CD4-positive, alpha-beta T cell treated with Interleukin-10 for 1 hour (primary cell): ENCODE measurements around the gene RCBTB2.
"Not testable (repeated sequence)": the region's sequence is repeated elsewhere in the genome, so short reads cannot be mapped to it uniquely, and the experiment has no call there.

Experiments
- DNase-seq: peaks from one replicate; pipeline ENCODE4 v3.0.0-alpha.2; 2020

RCBTB2 gene

DNA sequence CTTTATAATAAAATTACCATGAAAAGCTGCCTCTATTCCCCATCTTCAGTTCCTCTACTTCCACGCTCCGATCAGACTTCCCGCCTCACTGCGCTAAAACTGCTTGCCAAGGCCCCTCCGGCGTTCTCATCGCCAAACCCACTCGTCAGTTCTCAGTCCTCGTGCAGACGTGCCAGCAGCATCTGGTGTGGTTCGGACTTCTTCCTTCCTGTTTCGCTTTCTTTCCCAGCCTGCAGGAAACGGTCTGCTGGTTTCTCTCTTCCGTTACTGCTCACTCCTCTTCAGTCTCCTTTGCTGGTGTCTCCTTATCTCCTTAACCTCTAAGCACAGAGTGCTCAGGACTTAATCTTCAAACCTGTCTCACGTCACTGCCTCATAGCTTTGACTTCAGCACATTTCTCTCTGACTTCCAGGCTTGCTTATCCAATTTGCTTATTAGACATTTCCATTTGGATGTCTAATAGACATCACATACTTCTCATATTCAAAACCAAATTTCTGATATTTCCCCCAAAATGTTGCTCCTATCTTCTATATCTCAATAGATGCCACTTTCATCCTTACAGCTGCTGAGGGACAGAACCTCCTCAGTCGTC, 40.3 kb downstream of the RCBTB2 start:
- DNase-seq = peak; percentile 84

DNA sequence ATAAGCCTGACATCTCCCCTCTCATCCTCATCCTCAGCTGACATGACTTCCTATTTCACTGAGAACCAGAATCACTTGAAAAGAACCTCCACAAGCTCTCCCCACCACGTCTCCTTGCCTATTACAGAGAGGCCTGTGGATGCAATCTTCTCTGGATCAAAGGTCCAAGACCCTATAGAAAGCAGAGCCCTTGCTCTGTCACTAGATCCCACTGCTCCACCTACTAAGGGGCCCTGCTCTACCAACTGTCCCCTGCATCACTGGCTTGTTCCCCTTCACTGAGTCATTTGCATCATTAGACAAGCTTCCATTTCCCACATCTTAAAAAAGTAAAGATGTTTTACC, 40.8 kb downstream of the RCBTB2 start:
- DNase-seq = no peak

DNA sequence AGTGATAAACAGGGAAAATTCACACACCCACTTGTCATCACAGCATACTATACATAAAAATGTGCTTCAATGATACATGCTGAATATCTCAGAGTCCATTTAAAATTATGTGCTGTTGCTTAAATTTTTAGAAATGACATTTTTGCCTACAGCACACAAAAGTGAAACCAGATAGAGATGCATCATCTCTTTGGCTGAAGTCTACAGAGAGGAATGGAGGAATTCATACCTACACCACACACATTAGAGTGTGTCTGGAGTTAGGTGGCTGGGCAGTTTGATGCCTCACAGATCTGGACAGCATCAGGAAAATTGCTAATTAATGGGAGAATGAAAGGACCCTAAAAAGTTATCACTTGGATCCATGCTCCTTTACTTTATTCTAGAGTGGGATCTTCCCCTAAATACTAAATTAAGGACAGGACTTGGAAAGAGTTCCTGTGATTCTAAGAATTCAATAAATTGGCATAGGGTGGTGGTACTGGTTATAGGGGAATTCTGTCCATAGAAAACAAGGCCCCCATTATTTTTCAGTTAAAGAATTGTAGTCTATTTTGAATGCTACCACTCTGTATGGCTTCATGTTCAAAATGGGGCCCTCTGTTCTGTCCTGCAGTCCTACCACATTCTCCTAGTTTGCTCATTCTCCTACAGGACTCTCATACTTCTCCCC, 41.3 kb downstream of the RCBTB2 start:
- peak; percentile 43 for DNase-seq

DNA sequence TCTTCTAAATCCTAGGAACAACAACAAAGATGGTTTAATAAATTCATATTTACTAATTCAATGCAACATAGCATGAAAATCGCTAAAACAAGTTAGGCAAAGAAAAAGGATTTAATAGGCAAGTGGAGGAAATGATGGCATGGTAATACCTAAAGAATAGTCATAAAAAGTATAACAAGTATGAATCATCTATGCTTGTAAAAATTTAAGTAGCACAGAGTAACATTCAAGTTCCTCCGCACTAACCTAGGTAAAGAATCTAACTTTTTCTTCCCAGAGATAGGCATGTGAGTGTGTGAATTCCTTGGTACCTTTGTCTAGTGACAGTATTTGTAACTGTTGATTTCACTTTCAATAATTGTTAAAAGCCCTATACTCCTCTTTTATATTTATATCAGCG, 42.6 kb downstream of the RCBTB2 start:
- no peak for DNase-seq

DNA sequence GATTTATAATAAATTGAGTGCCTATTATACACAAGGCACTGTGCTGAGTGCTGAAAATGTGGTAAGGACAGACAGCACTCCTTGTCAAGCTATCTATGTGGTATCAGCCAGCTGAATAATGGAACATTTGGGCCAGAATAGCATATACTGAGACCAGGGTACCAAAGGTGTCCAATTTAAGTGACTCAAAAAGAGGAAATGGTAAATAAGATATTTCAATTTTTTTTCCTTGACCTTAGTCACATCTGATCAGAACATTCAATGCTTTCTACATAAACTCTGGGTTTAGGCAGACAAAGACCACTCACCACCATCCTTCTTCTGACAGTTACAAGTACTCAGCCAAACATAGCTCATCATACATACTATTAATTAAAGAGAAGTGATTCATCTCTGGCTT, 43.2 kb downstream of the RCBTB2 start:
- no peak for DNase-seq

DNA sequence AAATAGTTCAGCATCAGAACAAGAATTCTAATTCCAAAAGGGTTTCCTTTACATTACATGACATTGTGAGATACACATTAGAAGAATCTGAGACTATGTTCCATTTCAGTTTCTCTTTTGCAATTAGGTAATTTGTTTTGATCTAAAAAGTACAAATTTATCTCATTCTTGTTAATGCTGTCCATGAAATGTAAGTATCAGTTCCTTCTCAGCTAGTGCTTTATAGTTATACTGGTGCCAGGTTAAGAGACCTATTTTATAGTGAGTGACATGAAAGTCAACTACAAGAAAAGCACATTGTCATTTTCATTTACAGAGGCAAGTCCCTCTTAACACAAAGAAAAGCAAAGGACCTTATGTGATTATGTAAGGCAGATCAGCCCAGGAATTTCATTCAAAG, 43.9 kb downstream of the RCBTB2 start:
- DNase-seq = no peak

DNA sequence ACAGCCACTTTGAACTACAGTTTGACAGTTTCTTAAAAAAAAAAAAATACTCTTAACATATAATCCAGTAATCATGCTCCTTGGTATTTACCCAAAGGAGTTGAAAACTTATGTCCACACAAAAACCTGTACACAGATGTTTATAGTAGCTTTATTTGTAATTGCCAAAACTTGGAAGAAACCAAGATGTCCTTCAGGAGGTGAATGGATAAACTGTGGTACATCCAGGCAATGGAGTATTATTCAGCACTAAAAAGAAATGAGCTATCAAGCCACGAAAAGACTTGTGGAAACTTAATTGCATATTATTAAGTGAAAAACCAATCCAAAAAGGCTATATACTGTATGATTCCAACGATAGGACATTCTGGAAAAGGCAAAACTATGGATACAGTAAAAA, 44.9 kb downstream of the RCBTB2 start:
- DNase-seq = no peak

DNA sequence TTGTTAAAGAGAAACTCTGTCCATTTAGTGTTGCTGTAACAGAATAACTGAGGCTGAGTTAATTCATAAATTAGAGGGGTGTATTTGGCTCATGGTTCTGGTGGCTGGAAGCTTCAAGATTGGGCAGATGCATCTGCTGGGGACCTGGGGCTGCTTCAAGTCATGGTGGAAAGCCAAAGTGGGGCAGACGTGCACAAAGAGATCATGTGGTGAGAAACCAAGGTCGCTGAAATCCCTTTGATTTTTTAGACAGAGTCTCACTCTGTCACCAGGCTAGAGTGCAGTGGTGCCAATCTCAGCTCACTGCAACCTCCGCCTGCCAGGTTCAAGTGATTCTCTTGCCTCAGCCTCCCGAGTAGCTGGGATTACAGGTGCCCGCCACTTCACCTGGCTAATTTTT, 46.0 kb downstream of the RCBTB2 start:
- no peak for DNase-seq

DNA sequence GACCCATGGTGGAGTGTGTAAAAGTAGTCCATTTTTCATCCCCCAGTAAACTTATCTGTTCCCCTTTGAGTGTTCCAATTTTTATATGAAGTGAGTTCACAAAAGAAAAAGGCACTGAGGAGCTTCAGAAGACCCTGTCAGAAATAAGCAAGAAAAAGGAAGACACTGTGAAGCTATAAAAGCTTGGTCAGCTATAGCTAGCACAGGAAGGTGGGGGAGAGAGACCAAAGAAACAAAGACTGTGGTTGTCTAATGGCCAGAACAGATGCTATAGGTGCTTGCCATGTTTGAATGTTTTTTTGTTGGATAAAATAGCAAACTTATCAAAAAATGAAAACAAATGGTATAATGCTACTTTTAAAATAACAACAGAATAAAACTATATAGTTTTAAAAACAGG, 46.5 kb downstream of the RCBTB2 start:
- no peak for DNase-seq

DNA sequence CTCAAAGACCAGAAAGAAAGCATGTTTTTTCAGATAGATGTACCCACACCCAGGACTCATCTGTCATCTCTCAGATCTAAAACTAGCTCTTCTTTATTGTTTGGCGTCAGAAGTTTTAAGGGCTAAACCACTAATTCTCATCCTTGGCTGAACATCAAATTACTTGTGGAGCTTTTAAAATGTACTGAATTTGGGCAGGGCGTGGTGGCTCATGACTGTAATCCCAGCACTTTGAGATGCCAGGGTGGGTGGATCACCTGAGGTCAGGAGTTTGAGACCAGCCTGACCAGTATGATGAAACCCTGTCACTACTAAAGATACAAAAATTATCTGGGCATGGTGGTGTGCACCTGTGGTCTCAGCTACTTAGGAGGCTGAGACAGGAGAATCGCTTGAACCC, 47.4 kb downstream of the RCBTB2 start:
- DNase-seq = no peak

DNA sequence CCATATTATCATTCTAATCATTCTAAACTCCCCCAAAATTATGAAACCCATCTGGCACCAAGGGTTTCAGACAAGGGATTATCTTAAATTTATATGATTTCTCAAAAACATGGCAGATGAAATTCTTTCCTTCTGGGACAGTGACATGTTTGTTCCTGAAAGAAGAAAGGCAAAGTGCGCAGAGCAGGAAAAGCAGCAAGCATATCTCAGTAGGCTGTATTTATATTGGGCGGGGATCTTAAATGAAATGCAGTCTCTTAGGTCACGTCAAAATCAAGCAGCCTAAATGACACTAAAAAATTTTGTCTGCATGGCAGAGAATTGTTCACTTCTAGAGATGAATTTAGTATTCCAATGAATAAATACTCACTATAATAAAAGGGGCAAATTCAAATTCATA, 49.3 kb downstream of the RCBTB2 start:
- no peak for DNase-seq

DNA sequence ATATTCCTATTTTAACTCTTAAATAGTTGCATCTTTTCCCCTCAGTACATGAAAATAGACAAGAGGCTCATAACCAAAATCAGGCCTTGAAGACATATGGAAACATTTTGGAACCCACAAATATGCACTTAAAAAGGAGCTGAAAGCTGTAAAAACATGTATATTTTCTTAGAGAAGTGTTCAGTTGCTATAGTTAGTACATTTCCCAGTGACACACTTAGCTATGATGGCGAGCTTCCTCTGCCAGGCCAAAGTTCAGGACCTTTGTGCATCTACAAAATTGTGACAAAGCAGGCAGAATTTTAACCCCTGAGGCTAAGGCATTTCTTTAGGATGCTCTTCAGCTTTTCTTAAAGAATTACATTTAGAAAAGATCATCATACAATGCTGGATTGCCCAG, 54.5 kb downstream of the RCBTB2 start:
- DNase-seq = no peak

DNA sequence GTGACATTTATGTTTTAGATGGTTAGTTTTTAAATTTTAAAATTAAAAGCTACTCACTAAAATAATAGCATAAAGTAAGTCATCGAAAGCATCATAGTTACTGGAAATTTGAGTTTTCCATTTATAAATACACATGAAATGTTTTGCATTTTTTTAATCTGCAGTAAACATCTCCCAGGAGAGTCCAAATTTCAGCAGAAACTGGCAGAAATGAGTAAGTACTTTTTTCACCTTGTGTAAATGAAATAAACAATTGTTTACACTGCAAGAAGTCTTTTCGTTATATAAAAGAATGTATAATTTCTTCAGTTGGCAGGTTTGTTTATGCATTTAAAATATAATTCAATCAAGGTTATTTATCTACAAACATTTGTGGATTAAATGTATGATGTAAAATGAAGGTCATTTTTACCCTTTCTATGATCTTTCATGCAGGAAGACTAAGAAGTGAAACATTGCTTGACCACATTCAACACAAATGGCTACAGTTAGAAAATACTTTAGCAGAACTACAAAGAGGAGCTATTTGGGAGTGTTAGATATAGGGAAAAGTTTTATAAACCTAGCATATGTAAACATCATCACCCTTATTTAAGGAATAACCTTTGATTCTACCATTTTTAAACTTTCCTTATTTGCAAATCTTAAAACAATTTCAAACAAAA, 55.6 kb downstream of the RCBTB2 start:
- no peak for DNase-seq

DNA sequence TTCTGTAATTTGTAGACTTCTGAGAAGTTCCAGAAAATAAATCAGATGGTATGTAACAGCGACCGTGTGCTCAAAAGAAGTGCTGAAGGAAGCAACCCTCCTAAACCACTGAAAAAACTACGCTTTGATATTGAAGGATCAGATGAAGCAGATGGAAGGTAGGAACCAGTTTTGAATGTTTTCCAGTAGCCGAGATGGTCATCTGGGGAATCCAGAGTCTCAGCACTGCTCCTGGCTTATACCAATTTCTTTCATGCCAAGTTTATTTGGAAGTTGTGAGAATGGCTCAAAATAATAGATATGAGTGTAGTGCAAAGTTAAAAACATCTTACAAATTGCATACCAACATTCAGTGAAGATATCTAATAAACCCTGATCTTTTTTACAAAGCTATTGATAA, 56.2 kb downstream of the RCBTB2 start:
- no peak for DNase-seq

DNA sequence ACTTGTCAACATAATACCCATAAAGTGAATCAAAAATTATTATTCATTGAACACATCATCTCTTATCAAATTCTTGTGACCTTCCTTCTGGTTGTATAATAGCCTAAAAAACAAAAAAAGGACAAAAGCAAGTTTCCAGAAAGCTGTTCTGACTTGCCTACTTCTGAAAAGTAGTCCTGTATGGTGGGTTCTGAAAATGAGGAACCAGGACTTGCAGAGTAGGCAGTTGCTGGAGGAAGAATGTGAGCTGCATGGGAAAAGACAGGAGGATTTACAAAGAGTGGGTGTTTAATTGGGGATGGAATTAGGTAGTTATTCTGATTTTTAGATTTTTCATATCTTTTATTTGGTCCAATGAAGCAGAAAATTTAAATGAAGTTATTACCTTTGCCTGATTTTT, 56.7 kb downstream of the RCBTB2 start:
- DNase-seq = no peak

DNA sequence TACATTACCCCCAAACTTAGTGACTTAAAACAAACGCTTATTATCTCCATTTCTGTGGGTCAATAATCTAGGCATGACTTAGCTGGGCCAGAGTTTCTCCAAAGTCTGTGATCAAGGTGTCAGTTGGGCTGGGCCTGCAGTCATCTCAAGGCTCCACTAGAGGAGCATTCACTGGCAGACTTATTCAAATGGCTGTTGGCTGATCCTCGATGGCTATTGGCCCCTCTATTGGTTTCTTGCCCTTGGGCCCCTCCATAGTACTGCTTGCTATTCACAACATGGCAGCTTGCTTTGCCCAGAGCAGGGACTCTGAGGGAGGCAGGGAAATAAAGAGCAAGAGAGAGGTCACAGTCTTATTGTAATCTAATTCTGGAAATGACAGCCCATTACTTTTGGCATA, 57.6 kb downstream of the RCBTB2 start:
- no peak for DNase-seq

DNA sequence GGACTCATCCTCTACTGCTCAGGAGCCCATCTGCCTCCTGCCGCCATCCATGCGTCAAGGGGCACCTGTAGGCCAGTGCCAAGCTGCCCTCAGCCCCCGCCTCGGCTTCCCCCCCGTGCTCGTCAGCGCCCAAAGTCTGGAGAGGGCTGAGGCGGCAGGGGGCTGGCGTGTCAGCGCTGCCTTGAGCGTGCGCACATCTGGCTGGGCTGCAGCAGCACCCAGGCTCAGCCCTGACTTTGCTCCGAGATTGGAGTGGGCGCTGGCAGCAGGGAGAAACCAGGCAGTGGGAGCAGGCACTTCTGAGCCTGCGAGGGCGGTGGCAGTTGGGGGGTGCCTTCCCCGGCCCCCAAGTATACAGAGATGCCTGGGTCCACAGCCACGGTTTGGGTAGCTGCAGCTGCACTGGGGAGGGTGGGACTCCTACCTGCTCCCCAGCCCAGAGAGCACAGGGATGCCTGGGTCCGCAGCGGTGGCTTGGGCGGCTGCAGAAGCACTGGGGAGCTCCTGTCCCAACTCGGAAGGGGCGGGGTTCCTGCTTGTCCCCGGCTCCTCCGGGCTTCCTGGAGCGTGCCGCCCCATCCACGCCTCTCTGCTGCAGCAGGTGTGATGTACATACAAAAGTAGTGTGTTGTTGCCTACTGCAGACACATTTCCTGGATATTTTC, 75.2 kb downstream of the RCBTB2 start:
- no peak for DNase-seq

DNA sequence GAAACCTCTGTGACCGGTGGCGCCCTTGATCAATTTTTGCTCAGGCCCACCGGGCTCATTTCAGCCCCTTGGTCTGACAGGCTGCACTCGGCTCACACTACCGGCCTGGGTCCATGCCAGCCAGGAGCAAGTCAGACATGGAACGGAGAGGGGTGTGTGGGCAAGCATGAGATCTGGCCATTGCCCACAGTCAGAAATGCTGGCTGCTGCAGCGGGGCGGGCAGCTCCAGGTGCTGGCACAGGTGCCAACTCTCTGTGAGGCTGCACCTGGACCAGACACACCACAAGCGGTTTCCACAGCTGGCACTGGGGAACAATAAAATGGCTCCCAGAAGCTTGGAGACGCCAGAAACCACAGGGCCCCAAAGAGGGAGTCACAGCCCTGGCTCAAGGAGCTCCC, 76.3 kb downstream of the RCBTB2 start:
- DNase-seq = no peak

DNA sequence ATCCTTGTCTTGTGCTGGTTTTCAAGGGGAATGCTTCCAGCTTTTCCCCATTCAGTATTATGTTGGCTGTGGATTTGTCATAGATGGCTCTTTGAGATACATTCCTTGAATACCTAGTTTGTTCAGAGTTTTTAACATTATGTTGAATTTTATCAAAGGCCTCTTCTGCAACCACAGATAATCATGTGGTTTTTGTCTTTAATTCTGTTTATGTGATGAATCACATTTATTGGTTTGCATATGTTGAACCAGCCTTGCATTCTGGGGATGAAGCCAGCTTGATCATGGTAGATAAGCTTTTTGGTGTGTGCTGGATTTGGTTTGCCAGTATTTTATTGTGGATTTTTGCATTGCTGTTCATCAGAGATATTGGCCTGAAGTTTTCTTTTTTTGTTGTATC, 81.7 kb downstream of the RCBTB2 start:
- DNase-seq = not testable (repeated sequence)

DNA sequence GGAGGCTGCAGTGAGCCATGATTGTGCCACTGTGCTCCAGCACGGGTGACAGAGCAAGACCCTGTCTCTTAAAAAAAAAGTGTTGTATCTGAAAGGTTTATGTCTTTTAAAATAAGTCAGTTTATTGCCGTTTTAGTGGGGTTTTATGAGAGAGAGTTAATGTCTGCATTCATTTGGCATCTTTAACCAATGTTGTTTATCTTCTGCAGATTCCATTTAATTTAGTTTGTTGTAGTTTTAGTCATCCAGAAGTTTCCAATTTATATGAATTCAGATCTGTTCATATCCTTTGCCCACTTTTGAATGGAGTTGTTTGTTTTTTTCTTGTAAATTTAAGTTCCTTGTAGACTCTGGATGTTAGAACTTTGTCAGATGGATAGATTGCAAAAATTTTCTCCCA, 83.2 kb downstream of the RCBTB2 start:
- no peak for DNase-seq

DNA sequence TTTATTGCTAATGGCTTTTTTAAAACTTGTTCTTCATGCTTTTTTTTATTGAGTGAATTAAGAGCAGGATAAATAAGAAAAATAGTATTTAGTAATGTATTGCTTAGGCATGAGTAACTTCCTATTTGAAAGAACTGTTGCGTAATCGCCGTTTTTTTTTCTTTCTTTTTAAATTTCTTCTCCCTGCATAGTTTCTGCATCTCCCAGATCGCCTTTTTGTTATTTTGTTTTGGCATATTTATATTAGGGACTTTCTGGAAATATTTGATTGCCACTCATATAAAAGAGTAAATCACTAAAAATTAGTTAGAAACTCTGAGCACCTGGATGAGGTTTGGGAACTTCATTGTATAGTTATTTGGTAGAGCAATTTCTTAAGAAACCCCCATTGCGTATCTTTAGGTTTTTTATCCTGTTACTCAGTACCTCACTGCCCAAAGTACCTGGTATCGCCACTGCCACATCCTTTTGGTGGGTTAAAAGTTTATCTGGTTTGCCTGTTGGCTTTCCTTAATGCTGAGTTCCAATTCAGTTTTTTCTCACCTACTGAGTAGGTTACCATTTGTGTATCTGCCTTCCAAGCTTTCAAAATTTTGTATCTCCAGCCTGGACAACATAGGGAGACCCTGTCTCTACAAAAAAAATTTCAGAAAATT, 83.8 kb downstream of the RCBTB2 start:
- no peak for DNase-seq

DNA sequence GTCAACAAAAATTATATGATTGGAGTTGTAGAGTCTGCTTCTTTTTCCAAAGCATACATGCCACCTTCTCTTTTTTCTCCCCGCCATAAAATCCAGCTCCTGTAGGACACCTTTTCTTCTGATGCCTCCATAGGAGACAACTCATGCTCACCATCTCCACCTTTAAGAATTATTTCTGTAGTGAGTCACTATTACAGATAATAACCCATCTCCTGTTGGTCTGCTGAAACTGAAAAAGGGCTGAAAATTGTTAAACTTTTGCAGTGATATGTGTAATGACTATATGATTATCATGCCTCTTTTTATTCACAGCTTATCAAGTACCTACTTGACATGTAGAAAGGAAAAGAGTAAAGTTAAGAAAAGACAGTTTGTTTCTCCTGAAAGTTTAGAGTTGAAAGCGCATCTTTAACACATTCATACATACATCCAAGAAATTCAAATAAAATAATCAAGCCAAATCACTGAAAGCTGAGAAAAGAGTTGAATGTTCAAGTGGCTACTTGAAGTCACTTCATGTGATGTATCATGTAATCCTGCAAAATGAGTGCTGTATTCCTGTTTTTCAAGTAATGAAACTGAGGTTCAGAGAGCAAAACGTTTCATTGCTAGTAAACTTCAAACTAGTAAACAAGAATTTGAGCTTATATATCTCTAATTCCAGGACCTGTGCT, 84.5 kb downstream of the RCBTB2 start:
- no peak for DNase-seq

DNA sequence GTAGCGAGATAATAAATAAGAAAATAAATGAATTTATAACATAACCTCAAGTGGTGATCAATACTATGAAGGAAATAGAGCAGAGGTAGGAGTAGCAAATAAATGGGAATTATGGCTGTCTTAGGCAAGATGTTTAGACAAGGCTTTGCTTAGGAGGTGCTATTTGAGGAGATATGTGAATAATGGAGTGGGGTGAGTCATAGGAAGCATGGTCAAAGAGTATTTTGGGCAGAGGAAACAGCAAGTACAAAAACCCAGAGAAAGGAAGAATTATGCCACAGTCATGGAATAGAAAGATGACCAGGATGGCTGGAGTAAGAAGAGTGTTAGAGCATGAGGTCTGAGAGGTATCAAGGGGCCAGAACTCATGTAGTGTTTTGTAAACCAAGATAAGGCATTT, 86.4 kb downstream of the RCBTB2 start:
- DNase-seq = no peak
